ENCODE measurements around the gene TANGO6.

Gene TANGO6

GRCh38 chr16:69105501-69106361, 262.4 kb downstream of the TANGO6 start, which contains the start of gene HAS3:
Gene HAS3, plus strand, starts transcription at chr16:69105653. Its CDS starts 3,743 bp downstream, at chr16:69109396.
- DNase-seq = peak in 3 of 14 donors; percentile 7 to 39 (median 7)

- DNase-seq = no peak
Measured at GRCh38 chr16:69106491-69107315, 263.4 kb downstream of the TANGO6 start.

- peak in 2 of 14 donors; percentile 14 to 19 for DNase-seq
Measured at GRCh38 chr16:69107316-69107962, 264.1 kb downstream of the TANGO6 start.

- no peak for DNase-seq
Measured at GRCh38 chr16:69108064-69108904, 265.0 kb downstream of the TANGO6 start.

- no peak for DNase-seq
Measured at GRCh38 chr16:69108905-69109252, 265.5 kb downstream of the TANGO6 start.

- no peak for DNase-seq
Measured at GRCh38 chr16:69109486-69110270, 266.3 kb downstream of the TANGO6 start.

GRCh38 chr16:69110406-69110805, 267.1 kb downstream of the TANGO6 start:
- DNase-seq = no peak

GRCh38 chr16:69111216-69111875, 268.0 kb downstream of the TANGO6 start:
- no peak for DNase-seq

GRCh38 chr16:69111876-69112230, 268.5 kb downstream of the TANGO6 start:
- DNase-seq = no peak

- DNase-seq = peak in 1 of 14 donors; percentile 5
Measured at GRCh38 chr16:69112285-69113129, 269.2 kb downstream of the TANGO6 start.

GRCh38 chr16:69113216-69113615, 269.9 kb downstream of the TANGO6 start:
- no peak for DNase-seq

GRCh38 chr16:69114346-69114975, 271.1 kb downstream of the TANGO6 start:
- DNase-seq = no peak

- DNase-seq = no peak
Measured at GRCh38 chr16:69114976-69115355, 271.6 kb downstream of the TANGO6 start.

- DNase-seq = no peak
Measured at GRCh38 chr16:69115361-69115760, 272.0 kb downstream of the TANGO6 start.

- DNase-seq = no peak
Measured at GRCh38 chr16:69115837-69116236, 272.5 kb downstream of the TANGO6 start.

- DNase-seq = no peak
Measured at GRCh38 chr16:69116256-69116875, 273.0 kb downstream of the TANGO6 start.

- DNase-seq = no peak
Measured at GRCh38 chr16:69116906-69117305, 273.6 kb downstream of the TANGO6 start.

- no peak for DNase-seq
Measured at GRCh38 chr16:69118468-69118867, 275.1 kb downstream of the TANGO6 start.

GRCh38 chr16:69118994-69119393, 275.7 kb downstream of the TANGO6 start:
- no peak for DNase-seq

Measured in C1 segment of cervical spinal cord (tissue), 14 donors.